A549 treated with AZD9567 at 1 μM for 4 hours (cell line): ENCODE results near the gene DNAJA2. TPM values are rescaled to one million over a fixed set of nuclear protein-coding genes. Genes with fewer than 3 reads are reported as not detected.

Source experiments
- total RNA-seq: library from RNA; stranded (reverse); fragments of 200-300 nt; extraction: Qiagen RNA extraction; gene quantifications from 5 replicates; pipeline ENCODE4 v1.2.3, GENCODE V29; 2022; ENCODE audit not compliant: insufficient read depth

DNAJA2 gene
- total RNA-seq, result 65.7 to 79.3 TPM (median 70.7 TPM) in 5 replicates

DNA sequence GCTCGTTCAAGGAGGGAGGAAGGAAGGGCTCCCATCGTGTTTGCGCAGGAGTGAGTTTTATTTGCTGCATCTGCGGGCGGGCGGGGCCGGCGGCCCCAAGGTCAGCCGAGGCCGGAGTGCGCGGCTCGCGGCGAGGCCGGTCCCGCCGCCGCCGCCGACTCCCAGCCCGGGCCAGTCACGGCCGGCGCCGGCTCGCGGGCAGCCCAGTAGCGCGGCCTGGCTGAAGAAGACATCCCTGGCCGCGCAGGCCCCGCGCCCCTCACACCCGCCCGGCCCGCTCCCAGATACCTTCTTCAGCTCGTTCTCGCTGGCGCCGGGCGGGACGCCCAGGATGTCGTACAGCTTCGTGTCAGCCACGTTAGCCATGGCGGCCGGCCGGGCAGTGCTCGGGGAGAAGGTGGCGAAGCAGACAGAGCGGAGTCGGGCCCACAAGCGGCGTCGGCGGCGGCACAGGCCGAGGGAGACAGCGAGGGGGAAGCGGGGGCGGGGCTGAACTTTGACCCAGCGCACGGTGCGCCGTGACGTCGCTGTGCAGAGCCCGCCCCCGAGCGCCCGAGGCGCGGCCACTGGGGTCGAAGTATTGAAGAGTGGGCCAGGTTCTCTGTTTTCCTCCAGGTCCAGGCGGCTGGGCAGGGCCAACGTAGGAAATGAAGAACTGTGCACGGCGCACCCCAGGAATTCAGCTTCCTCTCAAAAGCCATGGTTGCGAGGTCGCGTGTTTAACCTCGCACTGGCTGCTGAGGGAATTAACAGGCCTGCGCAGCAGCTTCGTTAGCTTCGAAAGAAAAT, at the start of gene DNAJA2:
Gene DNAJA2 (minus strand): TSS at position 468 of the 789 bp plus-strand sequence. CDS start 102 bp downstream, at position 366.

Other genes starting within 250 kb of the DNAJA2 start
- gene MYLK3, start 225.3 kb downstream of the DNAJA2 start, total RNA-seq, result 0.02 to 0.25 TPM (median 0.05 TPM) in 4 of 5 replicates, not detected in the other
- 5.7 to 17.1 TPM (median 7.5 TPM) in 5 replicates for gene C16orf87, start 142.5 kb downstream of the DNAJA2 start, total RNA-seq
- 11.9 to 13.6 TPM (median 13.3 TPM) in 5 replicates for gene GPT2, start 89.3 kb downstream of the DNAJA2 start, total RNA-seq
- 75.4 to 98.7 TPM (median 82.9 TPM) in 5 replicates for gene NETO2, start 170.3 kb upstream of the DNAJA2 start, total RNA-seq